IMR-90 (cell line): Measurements from ENCODE around the gene PLXNA4. TPM values are rescaled to one million over a fixed set of nuclear protein-coding genes. Genes with fewer than 3 reads are reported as not detected.

Experiments used
- ATAC-seq: fragments of 200-7000 bp; cut with Tn5 transposase; 2 replicates; pipeline ENCODE4 v1.9.1; 2020; ENCODE audit warnings: low read depth, mild to moderate bottlenecking, moderate library complexity
- BruUV-seq: library from RNA; stranded (reverse); fragments of 400-500 nt; replicated peaks from 2 replicates; lab custom pipeline; 2021; lab: Mats Ljungman, UMichigan
- CTCF ChIA-PET: fragments of 300-600 bp; formaldehyde crosslinking; extraction: SDS; loops from one replicate; lab custom pipeline; 2021; ENCODE audit warnings: antibody characterized with exemption; lab: Yijun Ruan, JAX
- POLR2A ChIA-PET: fragments of 300-600 bp; sonication (Branson Sonifier 250); formaldehyde crosslinking; loops from one replicate; lab custom pipeline; 2022; ENCODE audit warnings: antibody characterized with exemption; ENCODE audit not compliant: unreplicated experiment; lab: Charles Lee
- DNase-seq: peaks from one replicate; pipeline ENCODE4 v3.0.0; 2013
- H2AFZ ChIP-seq: replicated peaks from 2 replicates; pipeline ENCODE3; 2013; ENCODE audit warnings: low read length, mild to moderate bottlenecking; ENCODE audit not compliant: poor library complexity
- H2AK5ac ChIP-seq: 2 replicates; pipeline ENCODE4 v1.6.1; 2013; ENCODE audit warnings: low read depth, low read length, inconsistent platforms
- H2AK9ac ChIP-seq: replicated peaks from 2 replicates; pipeline ENCODE3; 2013; ENCODE audit warnings: mild to moderate bottlenecking, low read depth, low read length, moderate library complexity; ENCODE audit not compliant: poor library complexity
- H2BK120ac ChIP-seq: 2 replicates; pipeline ENCODE4 v1.6.1; 2013; ENCODE audit warnings: low read depth, low read length, inconsistent platforms
- H2BK15ac ChIP-seq: 3 replicates; pipeline ENCODE4 v1.6.1; 2013; ENCODE audit warnings: low read depth, low read length, inconsistent platforms
- H2BK20ac ChIP-seq: 2 replicates; pipeline ENCODE4 v1.6.1; 2013; ENCODE audit warnings: low read depth, mild to moderate bottlenecking, inconsistent platforms, low read length, moderate library complexity
- H2BK5ac ChIP-seq: 2 replicates; pipeline ENCODE4 v1.6.1; 2013; ENCODE audit warnings: mild to moderate bottlenecking, low read depth, low read length, inconsistent platforms; ENCODE audit not compliant: poor library complexity, severe bottlenecking
- H3K14ac ChIP-seq: replicated peaks from 2 replicates; pipeline ENCODE4 v1.6.1; 2013; ENCODE audit warnings: low read depth, low read length, inconsistent platforms
- H3K18ac ChIP-seq: 2 replicates; pipeline ENCODE4 v1.6.1; 2013; ENCODE audit warnings: low read depth, low read length, control low read depth
- H3K23ac ChIP-seq: 2 replicates; pipeline ENCODE4 v1.6.1; 2013; ENCODE audit warnings: low read depth, low read length, inconsistent platforms
- H3K27ac ChIP-seq: 2 replicates; pipeline ENCODE4 v1.5.1; 2013; ENCODE audit warnings: mild to moderate bottlenecking, control low read depth, low read length; ENCODE audit not compliant: insufficient read depth
- H3K27me3 ChIP-seq: 2 replicates; pipeline ENCODE4 v1.6.1; 2013; ENCODE audit warnings: low read length; ENCODE audit not compliant: control insufficient read depth, insufficient read depth
- H3K36me3 ChIP-seq: 2 replicates; pipeline ENCODE4 v1.6.1; 2013; ENCODE audit warnings: low read length, mixed read lengths; ENCODE audit not compliant: control insufficient read depth, insufficient read depth
- H3K4ac ChIP-seq: 2 replicates; pipeline ENCODE4 v1.6.1; 2013; ENCODE audit warnings: low read depth, low read length, inconsistent platforms
- H3K4me1 ChIP-seq: 2 replicates; pipeline ENCODE4 v1.6.1; 2013; ENCODE audit warnings: low read length, mixed read lengths; ENCODE audit not compliant: control insufficient read depth, insufficient read depth
- H3K4me2 ChIP-seq: 2 replicates; pipeline ENCODE4 v1.6.1; 2013; ENCODE audit warnings: low read depth, mild to moderate bottlenecking, control low read depth, low read length, moderate library complexity
- H3K4me3 ChIP-seq: 2 replicates; pipeline ENCODE4 v1.5.1; 2013; ENCODE audit warnings: low read depth, mild to moderate bottlenecking, control low read depth, low read length, moderate library complexity; ENCODE audit not compliant: insufficient read depth
- H3K56ac ChIP-seq: 2 replicates; pipeline ENCODE4 v1.6.1; 2013; ENCODE audit warnings: low read length, inconsistent platforms; ENCODE audit not compliant: insufficient read depth; ENCODE audit errors: extremely low read depth
- H3K79me1 ChIP-seq, 2 experiments: 2 replicates each; pipeline ENCODE4 v1.6.1; 2013; ENCODE audit warnings: low read length in 2 of 2, inconsistent platforms in 1 of 2, low read depth in 1 of 2
- H3K9ac ChIP-seq: 2 replicates; pipeline ENCODE4 v1.6.1; 2013; ENCODE audit warnings: low read depth, low read length, control low read depth
- H3K9me1 ChIP-seq: 2 replicates; pipeline ENCODE4 v1.6.1; 2013; ENCODE audit warnings: low read length, inconsistent platforms; ENCODE audit not compliant: insufficient read depth
- H3K9me3 ChIP-seq: 2 replicates; pipeline ENCODE4 v1.6.1; 2013; ENCODE audit warnings: low read length; ENCODE audit not compliant: control insufficient read depth, insufficient read depth
- H4K20me1 ChIP-seq: 2 replicates; pipeline ENCODE4 v1.6.1; 2013; ENCODE audit warnings: low read length, inconsistent platforms; ENCODE audit not compliant: insufficient read depth
- H4K5ac ChIP-seq: 2 replicates; pipeline ENCODE4 v1.6.1; 2013; ENCODE audit warnings: mild to moderate bottlenecking, low read depth, low read length, control low read depth
- H4K8ac ChIP-seq, 2 experiments: 2 replicates each; pipeline ENCODE4 v1.6.1; 2013; ENCODE audit warnings: low read depth in 2 of 2, low read length in 2 of 2, control low read depth in 1 of 2, inconsistent platforms in 1 of 2
- H4K91ac ChIP-seq: 2 replicates; pipeline ENCODE4 v1.6.1; 2013; ENCODE audit warnings: low read depth, low read length, inconsistent platforms; ENCODE audit not compliant: insufficient read depth
- BHLHE40 ChIP-seq: fragments of 150-350 bp; IDR thresholded peaks from 2 replicates; pipeline ENCODE4 v1.6.1; 2016; ENCODE audit warnings: mild to moderate bottlenecking, low read depth, low read length
- CEBPB ChIP-seq: IDR thresholded peaks from 2 replicates; pipeline ENCODE4 v1.6.1; 2012; ENCODE audit warnings: low read depth, low read length, improper control_type of control experiment
- CHD1 ChIP-seq: IDR thresholded peaks from 2 replicates; pipeline ENCODE4 v1.6.1; 2012; ENCODE audit warnings: low read depth, low read length, improper control_type of control experiment
- CTCF ChIP-seq: conservative IDR thresholded peaks from 2 replicates; pipeline ENCODE4 v1.5.1; 2012; ENCODE audit warnings: mild to moderate bottlenecking, low read depth, low read length, improper control_type of control experiment
- ELK1 ChIP-seq: fragments of 150-350 bp; IDR thresholded peaks from 2 replicates; pipeline ENCODE4 v1.6.1; 2016; ENCODE audit warnings: low read depth, mild to moderate bottlenecking, low read length, moderate library complexity, borderline replicate concordance
- FOS ChIP-seq: fragments of 150-350 bp; IDR thresholded peaks from 2 replicates; pipeline ENCODE4 v1.6.1; 2016; ENCODE audit warnings: low read depth, low read length
- MAFK ChIP-seq: IDR thresholded peaks from 2 replicates; pipeline ENCODE4 v1.6.1; 2012; ENCODE audit warnings: low read depth, low read length, improper control_type of control experiment
- MXI1 ChIP-seq: IDR thresholded peaks from 2 replicates; pipeline ENCODE4 v1.6.1; 2012; ENCODE audit warnings: low read depth, mild to moderate bottlenecking, low read length, moderate library complexity, borderline replicate concordance
- NFE2L2 ChIP-seq: fragments of 150-350 bp; IDR thresholded peaks from 2 replicates; pipeline ENCODE4 v1.6.1; 2016; ENCODE audit warnings: low read depth, mild to moderate bottlenecking, low read length
- POLR2A ChIP-seq: IDR thresholded peaks from 2 replicates; pipeline ENCODE4 v1.6.1; 2012; ENCODE audit warnings: mild to moderate bottlenecking, low read depth, low read length
- RAD21 ChIP-seq: IDR thresholded peaks from 2 replicates; pipeline ENCODE4 v1.6.1; 2012; ENCODE audit warnings: low read length, improper control_type of control experiment
- RFX5 ChIP-seq: IDR thresholded peaks from 2 replicates; pipeline ENCODE4 v1.8.0; 2012; ENCODE audit warnings: low read depth, mild to moderate bottlenecking, low read length, moderate library complexity
- SMC3 ChIP-seq: fragments of 150-350 bp; IDR thresholded peaks from 2 replicates; pipeline ENCODE4 v1.6.1; 2016; ENCODE audit warnings: low read depth, mild to moderate bottlenecking, antibody characterized with exemption, low read length, moderate library complexity
- USF2 ChIP-seq: fragments of 150-350 bp; IDR thresholded peaks from 2 replicates; pipeline ENCODE4 v1.6.1; 2017; ENCODE audit warnings: mild to moderate bottlenecking, antibody characterized with exemption, low read length, low read depth
- WGBS, 2 experiments: methylation state at CpG; one replicate each; pipeline versions ENCODE4 v1.1.5 to v1.1.7; 2013; ENCODE audit warnings: missing lambda C conversion rate in 2 of 2; ENCODE audit not compliant: insufficient read length in 1 of 2; ENCODE audit errors: extremely low coverage in 2 of 2; 5-methylcytosine and 5-hydroxymethylcytosine counted together
- dilution Hi-C: fragments of 300-500 bp; cut with HindIII; formaldehyde crosslinking; loops from one replicate; pipeline ENCODE4 v1.14.3; 2018; ENCODE audit warnings: low sequenced_read_pairs; ENCODE audit not compliant: unreplicated experiment
- in situ Hi-C: fragments of 300-500 bp; cut with MboI; formaldehyde crosslinking; loops from 3 replicates; pipeline ENCODE4 v1.14.3; 2019; ENCODE audit warnings: low sequenced_read_pairs, inconsistent platforms, mixed read lengths
- intact Hi-C: fragments of 100-400 bp; cut with micrococcal nuclease; formaldehyde crosslinking; loops from 2 replicates; pipeline ENCODE4 v1.10.0; 2022
- polyA plus RNA-seq, 3 experiments: library from polyadenylated mRNA; depleted of rRNA; stranded (reverse); fragments of >200 nt; gene quantifications; 2 replicates each; pipeline ENCODE4 v1.2.3, GENCODE V29; 2012; ENCODE audit warnings: low replicate concordance in 1 of 3
- total RNA-seq: library from RNA; depleted of rRNA; stranded (reverse); fragments of >200 nt; gene quantifications from 2 replicates; pipeline ENCODE4 v1.2.3, GENCODE V29; 2012

The PLXNA4 gene
- total and polyA plus RNA-seq, 2 of the 4 experiments (the other 2 are of a cell fraction), result under 0.01 TPM

GRCh38 chr7:132213583-132213982 is 362.7 kb downstream of the PLXNA4 start:
- Histone ChIP-seq H3K9me1 (no peaks in the 10 kb centered on the region), H3K79me1 (no peaks in the 10 kb centered on the region), H2BK15ac (no peak overlapping the region), H4K20me1 (no peaks in the 10 kb centered on the region), H2BK120ac (no peak overlapping the region), H4K91ac (no peak overlapping the region), H3K4me1 (no peaks in the 10 kb centered on the region), H3K23ac (no peak overlapping the region), H3K18ac (no peak overlapping the region), H4K5ac (no peak overlapping the region), H3K56ac (no peak overlapping the region), H2AK5ac (no peak overlapping the region), H3K27ac (no peak overlapping the region), H3K4me2 (no peak overlapping the region), H3K9me3 (no peaks in the 10 kb centered on the region), H3K9ac (no peak overlapping the region), H2AFZ (no peak overlapping the region), H2BK5ac (no peak overlapping the region), H3K14ac (no peak overlapping the region), H3K27me3 (no peaks in the 10 kb centered on the region), H2BK20ac (no peak overlapping the region), H4K8ac (no peak overlapping the region), H3K36me3 (no peaks in the 10 kb centered on the region), H3K4me3 (no peak overlapping the region), H3K4ac (no peak overlapping the region), H2AK9ac (no peak overlapping the region)
- DNase-seq, result no peak
- POLR2A ChIA-PET, result no interaction called here
- CTCF ChIA-PET, result no interaction called here
- TF ChIP-seq CTCF (no peak), CEBPB (no peak), MAFK (no peak), RFX5 (no peak), SMC3 (no peak), NFE2L2 (no peak), BHLHE40 (no peak), ELK1 (no peak), CHD1 (no peak), USF2 (no peak), RAD21 (no peak), POLR2A (no peak), FOS (no peak), MXI1 (no peak)
- dilution Hi-C loops (no loop called here), in situ Hi-C loops (no loop called here), intact Hi-C loops (no loop called here)
- no peak for ATAC-seq
- WGBS, 2 experiments, result no CpG with 5 or more reads among the region's 5 CpGs
- no TSS peak for BruUV-seq
